Spleen (tissue), 7 donors: Measurements from ENCODE around the gene SLC35B1.

Experiments
- CTCF ChIP-seq, 11 experiments: fragments of 200-600 bp in 7 of 11; fragments of 450-650 bp in 4 of 11; sonication (generic) in 4 of 11; IDR thresholded peaks in 8 of 11; conservative IDR thresholded peaks in 3 of 11; 1 replicate in 7 of 11; 2 replicates in 4 of 11; pipeline versions ENCODE4 v1.4.0 to v1.8.0; 2016 to 2021; ENCODE audit warnings: antibody characterized with exemption in 11 of 11, inconsistent platforms in 4 of 11, mild to moderate bottlenecking in 1 of 11
- POLR2A ChIP-seq, 3 donors: fragments of 450-650 bp; IDR thresholded peaks; one replicate each; pipeline ENCODE4 v1.5.1; 2017; ENCODE audit warnings: antibody characterized with exemption in 3 of 3, mild to moderate bottlenecking in 1 of 3
- donor health status: DM: no; HTN: no; CAD: no; lungs with moderate emphysema.
- donor health status: DM: no; HTN: no; CAD: no.
- donor health status: DM: no; HTN: no; CAD: no.

- TF ChIP-seq CTCF (IDR thresholded peaks at IDR 0.05 in 8 of 11, conservative IDR thresholded peaks at IDR 0.05 in 3 of 11) (no peak), POLR2A (IDR thresholded peaks at IDR 0.05) (no peak)
These were observed 11.5 kb downstream of the SLC35B1 start for GRCh38 chr17:49696233-49696761.
